ENCODE data around the gene TRIM38. TPM values are rescaled to one million over a fixed set of nuclear protein-coding genes. Genes with fewer than 3 reads are reported as not detected.

The TRIM38 gene
- total and polyA plus RNA-seq, 2 of the 13 experiments (the other 11 are each of a cell fraction or from before 2014, with no cell fraction given) = 2.5 to 3.1 TPM

DNA sequence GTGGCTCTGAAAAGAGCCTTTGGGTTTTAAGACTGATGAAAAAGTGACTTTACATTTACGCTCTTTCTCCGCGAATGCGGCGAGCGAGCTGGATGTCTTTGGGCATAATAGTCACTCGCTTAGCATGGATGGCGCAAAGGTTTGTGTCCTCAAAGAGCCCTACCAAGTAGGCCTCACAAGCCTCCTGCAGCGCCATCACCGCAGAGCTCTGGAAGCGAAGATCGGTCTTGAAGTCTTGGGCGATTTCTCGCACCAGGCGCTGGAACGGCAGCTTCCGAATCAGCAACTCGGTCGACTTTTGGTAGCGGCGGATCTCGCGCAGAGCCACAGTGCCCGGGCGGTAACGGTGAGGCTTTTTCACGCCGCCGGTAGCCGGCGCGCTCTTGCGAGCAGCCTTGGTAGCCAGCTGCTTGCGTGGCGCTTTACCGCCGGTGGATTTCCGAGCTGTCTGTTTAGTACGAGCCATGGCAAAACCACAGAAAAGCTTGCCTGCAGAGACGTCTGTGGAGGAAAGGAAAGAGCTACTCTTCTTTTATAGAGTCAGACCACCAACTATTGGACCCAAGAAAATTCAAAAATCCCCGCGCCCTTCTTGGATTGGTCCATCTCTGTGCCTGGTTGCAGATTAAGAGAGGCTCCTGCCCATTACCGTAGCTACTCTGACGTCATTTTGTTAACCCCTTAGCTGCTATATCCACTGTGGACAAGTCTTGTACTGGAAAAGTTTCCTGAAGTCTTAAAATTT is 69.2 kb downstream of the TRIM38 start (continued):
- TF ChIP-seq ZBTB44 (CRISPR knock-in tag; IDR thresholded peaks at IDR 0.05) (peak; percentile 21; the same call in 1 of the 2 replicates), NFE2L2 (IDR thresholded peaks at IDR 0.05; ENCODE audit: low read length) (0 out of 2 replicates have a peak, but pooled peaks have one; percentile 13), ZNF484 (CRISPR knock-in tag; IDR thresholded peaks at IDR 0.05; ENCODE audit: borderline replicate concordance, low read depth) (0 out of 2 replicates have a peak, but pooled peaks have one; percentile 60), BHLHE40 (IDR thresholded peaks at IDR 0.05; ENCODE audit: low read length) (no peak), ETV5 (CRISPR knock-in tag; IDR thresholded peaks at IDR 0.05; ENCODE audit: borderline replicate concordance) (peak; percentile 47; the same call in 1 of the 2 replicates), CEBPB (IDR thresholded peaks at IDR 0.05; ENCODE audit: borderline replicate concordance, low read depth, low read length) (no peak), ZFP36L1 (CRISPR knock-in tag; IDR thresholded peaks at IDR 0.05) (peak; percentile 85; the same call in 1 of the 2 replicates), KLF13 (CRISPR knock-in tag; IDR thresholded peaks at IDR 0.05) (peak; percentile 70; the same call in 1 of the 2 replicates), TRIM24 (CRISPR knock-in tag; IDR thresholded peaks at IDR 0.05) (no peak), SNAI1 (CRISPR knock-in tag; IDR thresholded peaks at IDR 0.05; ENCODE audit: borderline replicate concordance) (0 out of 2 replicates have a peak, but pooled peaks have one; percentile 28), POLR2AphosphoS2 (IDR thresholded peaks at IDR 0.05; ENCODE audit: low read depth, low read length) (peak; percentile 72; the same call in 1 of the 2 replicates), GZF1 (CRISPR knock-in tag; IDR thresholded peaks at IDR 0.05) (no peak), ZNF367 (CRISPR knock-in tag; IDR thresholded peaks at IDR 0.05; ENCODE audit: borderline replicate concordance) (no peak; the same call in 1 of the 2 replicates), TSC22D2 (CRISPR knock-in tag; IDR thresholded peaks at IDR 0.05; ENCODE audit: borderline replicate concordance) (0 out of 2 replicates have a peak, but pooled peaks have one; percentile 69), ZNF737 (CRISPR knock-in tag; IDR thresholded peaks at IDR 0.05; ENCODE audit: borderline replicate concordance) (no peak; the same call in 1 of the 2 replicates), ZSCAN29 (CRISPR knock-in tag; conservative IDR thresholded peaks at IDR 0.05) (peak; percentile 86; the same call in 1 of the 2 replicates), SETDB1 (CRISPR knock-in tag; IDR thresholded peaks at IDR 0.05; ENCODE audit: borderline replicate concordance) (no peak), DMAP1 (CRISPR knock-in tag; IDR thresholded peaks at IDR 0.05) (peak; percentile 69; the same call in 1 of the 2 replicates)
- TF ChIP-seq, protein P1, sequence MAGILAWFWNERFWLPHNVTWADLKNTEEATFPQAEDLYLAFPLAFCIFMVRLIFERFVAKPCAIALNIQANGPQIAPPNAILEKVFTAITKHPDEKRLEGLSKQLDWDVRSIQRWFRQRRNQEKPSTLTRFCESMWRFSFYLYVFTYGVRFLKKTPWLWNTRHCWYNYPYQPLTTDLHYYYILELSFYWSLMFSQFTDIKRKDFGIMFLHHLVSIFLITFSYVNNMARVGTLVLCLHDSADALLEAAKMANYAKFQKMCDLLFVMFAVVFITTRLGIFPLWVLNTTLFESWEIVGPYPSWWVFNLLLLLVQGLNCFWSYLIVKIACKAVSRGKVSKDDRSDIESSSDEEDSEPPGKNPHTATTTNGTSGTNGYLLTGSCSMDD (CRISPR knock-in tag; IDR thresholded peaks at IDR 0.05) = no peak
- TF ChIP-seq, protein P2, sequence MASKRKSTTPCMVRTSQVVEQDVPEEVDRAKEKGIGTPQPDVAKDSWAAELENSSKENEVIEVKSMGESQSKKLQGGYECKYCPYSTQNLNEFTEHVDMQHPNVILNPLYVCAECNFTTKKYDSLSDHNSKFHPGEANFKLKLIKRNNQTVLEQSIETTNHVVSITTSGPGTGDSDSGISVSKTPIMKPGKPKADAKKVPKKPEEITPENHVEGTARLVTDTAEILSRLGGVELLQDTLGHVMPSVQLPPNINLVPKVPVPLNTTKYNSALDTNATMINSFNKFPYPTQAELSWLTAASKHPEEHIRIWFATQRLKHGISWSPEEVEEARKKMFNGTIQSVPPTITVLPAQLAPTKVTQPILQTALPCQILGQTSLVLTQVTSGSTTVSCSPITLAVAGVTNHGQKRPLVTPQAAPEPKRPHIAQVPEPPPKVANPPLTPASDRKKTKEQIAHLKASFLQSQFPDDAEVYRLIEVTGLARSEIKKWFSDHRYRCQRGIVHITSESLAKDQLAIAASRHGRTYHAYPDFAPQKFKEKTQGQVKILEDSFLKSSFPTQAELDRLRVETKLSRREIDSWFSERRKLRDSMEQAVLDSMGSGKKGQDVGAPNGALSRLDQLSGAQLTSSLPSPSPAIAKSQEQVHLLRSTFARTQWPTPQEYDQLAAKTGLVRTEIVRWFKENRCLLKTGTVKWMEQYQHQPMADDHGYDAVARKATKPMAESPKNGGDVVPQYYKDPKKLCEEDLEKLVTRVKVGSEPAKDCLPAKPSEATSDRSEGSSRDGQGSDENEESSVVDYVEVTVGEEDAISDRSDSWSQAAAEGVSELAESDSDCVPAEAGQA (IDR thresholded peaks at IDR 0.05; ENCODE audit: low read depth) = no peak
- TF ChIP-seq, protein P2 (CRISPR knock-in tag; IDR thresholded peaks at IDR 0.05; ENCODE audit: borderline replicate concordance) = peak; percentile 89
